ENCODE measurements around the gene PTGR3.

Gene PTGR3

GRCh38 chr18:75252136-75252535, 43.2 kb upstream of the PTGR3 start:
- TF ChIP-seq CTCF (IDR thresholded peaks at IDR 0.05; ENCODE audit: low read depth, low read length, missing control alignments), result no peak
- in situ Hi-C loops (cut with HindIII; ENCODE audit: low sequenced_read_pairs), result loop anchor here (5.0 kb wide), 1 partner anchor 65 kb away; no protein-coding TSS in a partner anchor

GRCh38 chr18:75251466-75251865, 42.5 kb upstream of the PTGR3 start:
- in situ Hi-C loops (cut with HindIII; ENCODE audit: low sequenced_read_pairs), result loop anchor here (5.0 kb wide), 1 partner anchor 64 kb away; no protein-coding TSS in a partner anchor
- H3K4me3 ChIP-seq (ENCODE audit: low read depth, low read length), result no peak overlapping the region
- DNase-seq (ENCODE audit: low read depth), result no peak
- no peak for TF ChIP-seq CTCF (IDR thresholded peaks at IDR 0.05; ENCODE audit: low read depth, low read length, missing control alignments)

More at GRCh38 chr18:75252136-75252535, 43.2 kb upstream of the PTGR3 start:
- H3K4me3 ChIP-seq (ENCODE audit: low read depth, low read length), result no peak overlapping the region
- no peak for DNase-seq (ENCODE audit: low read depth)

- no peak for TF ChIP-seq CTCF (IDR thresholded peaks at IDR 0.05; ENCODE audit: low read depth, low read length, missing control alignments)
- no peak overlapping the region for H3K4me3 ChIP-seq (ENCODE audit: low read depth, low read length)
- in situ Hi-C loops (cut with HindIII; ENCODE audit: low sequenced_read_pairs), result loop anchor here (5.0 kb wide), 1 partner anchor 63 kb away; no protein-coding TSS in a partner anchor
- DNase-seq (ENCODE audit: low read depth), result no peak
Observed at GRCh38 chr18:75250471-75250821, 41.5 kb upstream of the PTGR3 start.

- no peak for DNase-seq (ENCODE audit: low read depth)
Observed at GRCh38 chr18:75249672-75250470, 40.9 kb upstream of the PTGR3 start.

GRCh38 chr18:75249175-75249518, 40.2 kb upstream of the PTGR3 start:
- in situ Hi-C loops (cut with HindIII; ENCODE audit: low sequenced_read_pairs), result no loop called here
- no peak for TF ChIP-seq CTCF (IDR thresholded peaks at IDR 0.05; ENCODE audit: low read depth, low read length, missing control alignments)
- no peak overlapping the region for H3K4me3 ChIP-seq (ENCODE audit: low read depth, low read length)
- DNase-seq (ENCODE audit: low read depth), result no peak

More at GRCh38 chr18:75249672-75250470, 40.9 kb upstream of the PTGR3 start:
- H3K4me3 ChIP-seq (ENCODE audit: low read depth, low read length), result no peak overlapping the region
- in situ Hi-C loops (cut with HindIII; ENCODE audit: low sequenced_read_pairs), result loop anchor here (5.0 kb wide), 1 partner anchor 63 kb away; no protein-coding TSS in a partner anchor
- no peak for TF ChIP-seq CTCF (IDR thresholded peaks at IDR 0.05; ENCODE audit: low read depth, low read length, missing control alignments)

GRCh38 chr18:75248426-75249174, 39.7 kb upstream of the PTGR3 start:
- no peak for DNase-seq (ENCODE audit: low read depth)
- no peak overlapping the region for H3K4me3 ChIP-seq (ENCODE audit: low read depth, low read length)
- in situ Hi-C loops (cut with HindIII; ENCODE audit: low sequenced_read_pairs), result no loop called here
- no peak for TF ChIP-seq CTCF (IDR thresholded peaks at IDR 0.05; ENCODE audit: low read depth, low read length, missing control alignments)

Data from astrocyte of the cerebellum (primary cell).